Loucy (cell line): ENCODE measurements around the gene MICALL1.

Experiments used
- H2AFZ ChIP-seq: fragments of 200-600 bp; sonication (generic); 2 replicates; pipeline ENCODE4 v1.6.0; 2016; ENCODE audit warnings: antibody characterized with exemption, mild to moderate bottlenecking, low read length, moderate library complexity
- H3F3A ChIP-seq: fragments of 200-600 bp; 2 replicates; pipeline ENCODE4 v1.6.0; 2016; ENCODE audit warnings: antibody characterized with exemption, low read depth, mild to moderate bottlenecking
- H3K27me3 ChIP-seq: fragments of 200-600 bp; sonication (generic); 2 replicates; pipeline ENCODE4 v1.6.1; 2014; ENCODE audit warnings: low read length, mild to moderate bottlenecking; ENCODE audit not compliant: insufficient read depth, poor library complexity, severe bottlenecking
- H3K36me3 ChIP-seq: fragments of 200-600 bp; sonication (generic); 2 replicates; pipeline ENCODE4 v1.6.1; 2016; ENCODE audit warnings: low read length; ENCODE audit not compliant: insufficient read depth
- H3K4me1 ChIP-seq: fragments of 200-600 bp; sonication (generic); 2 replicates; pipeline ENCODE4 v1.5.1; 2014; ENCODE audit warnings: low read length, mild to moderate bottlenecking; ENCODE audit not compliant: insufficient read depth, poor library complexity, severe bottlenecking
- H3K4me2 ChIP-seq: fragments of 200-600 bp; sonication (generic); 2 replicates; pipeline ENCODE4 v1.6.0; 2014; ENCODE audit warnings: antibody characterized with exemption, low read length, low read depth, mild to moderate bottlenecking; ENCODE audit not compliant: poor library complexity, severe bottlenecking
- H3K4me3 ChIP-seq: fragments of 200-600 bp; sonication (generic); 2 replicates; pipeline ENCODE4 v1.5.1; 2014; ENCODE audit warnings: low read length, mild to moderate bottlenecking, mixed read lengths; ENCODE audit not compliant: poor library complexity, severe bottlenecking
- H3K79me2 ChIP-seq: fragments of 200-600 bp; sonication (generic); 2 replicates; pipeline ENCODE4 v1.6.1; 2014; ENCODE audit warnings: low read length; ENCODE audit not compliant: insufficient read depth
- H3K9ac ChIP-seq: fragments of 200-600 bp; sonication (generic); 2 replicates; pipeline ENCODE4 v1.6.0; 2014; ENCODE audit warnings: mild to moderate bottlenecking, low read depth, low read length, moderate library complexity; ENCODE audit not compliant: poor library complexity, severe bottlenecking
- H3K9me2 ChIP-seq: fragments of 200-600 bp; sonication (generic); replicated peaks from 2 replicates; pipeline ENCODE4 v1.6.1; 2016; ENCODE audit warnings: low read depth, low read length, mixed read lengths
- H3K9me3 ChIP-seq: fragments of 200-600 bp; sonication (generic); 2 replicates; pipeline ENCODE4 v1.6.1; 2014; ENCODE audit warnings: mild to moderate bottlenecking, antibody characterized with exemption, low read length, low read depth; ENCODE audit not compliant: insufficient read depth
- H4K20me1 ChIP-seq: fragments of 200-600 bp; sonication (generic); 2 replicates; pipeline ENCODE4 v1.6.0; 2014; ENCODE audit warnings: antibody characterized with exemption, low read length, mild to moderate bottlenecking; ENCODE audit not compliant: insufficient read depth, poor library complexity, severe bottlenecking
- CTCF ChIP-seq: fragments of 200-600 bp; sonication (generic); conservative IDR thresholded peaks from 2 replicates; pipeline ENCODE4 v1.5.1; 2014; ENCODE audit warnings: mild to moderate bottlenecking, antibody characterized with exemption, low read length
- EZH2phosphoT487 ChIP-seq: fragments of 200-600 bp; IDR thresholded peaks from 2 replicates; pipeline ENCODE4 v1.6.1; 2018; ENCODE audit warnings: antibody characterized with exemption, mild to moderate bottlenecking, moderate library complexity, borderline replicate concordance

The MICALL1 gene

GRCh38 chr22:37932401-37932800 lies 26.3 kb downstream of the MICALL1 start:
- H3F3A ChIP-seq = no peaks in the 10 kb centered on the region
- no peaks in the 10 kb centered on the region for H3K27me3 ChIP-seq
- H4K20me1 ChIP-seq = no peaks in the 10 kb centered on the region

GRCh38 chr22:37932821-37933578 lies 26.9 kb downstream of the MICALL1 start:
- Histone ChIP-seq H3K4me3 (no peak overlapping the region), H4K20me1 (no peaks in the 10 kb centered on the region), H3K79me2 (no peaks in the 10 kb centered on the region), H3K9me3 (no peaks in the 10 kb centered on the region), H3K4me2 (no peak overlapping the region), H3K9me2 (no peaks in the 10 kb centered on the region), H3K4me1 (peaks cover 3% of the 10 kb centered on the region), H3K9ac (no peak overlapping the region), H3K27me3 (no peaks in the 10 kb centered on the region), H3F3A (no peaks in the 10 kb centered on the region), H3K36me3 (peaks cover 16% of the 10 kb centered on the region; the same call in 1 of the 2 replicates), H2AFZ (no peak overlapping the region)
- TF ChIP-seq CTCF (no peak), EZH2phosphoT487 (no peak)

More at GRCh38 chr22:37932401-37932800, 26.3 kb downstream of the MICALL1 start:
- H3K79me2 ChIP-seq = no peaks in the 10 kb centered on the region
- no peaks in the 10 kb centered on the region for H3K9me3 ChIP-seq
- TF ChIP-seq EZH2phosphoT487 (no peak), CTCF (no peak)
- no peak overlapping the region for H3K9ac ChIP-seq
- H3K36me3 ChIP-seq = peaks cover 13% of the 10 kb centered on the region; the same call in 1 of the 2 replicates
- H3K9me2 ChIP-seq = no peaks in the 10 kb centered on the region
- H2AFZ ChIP-seq = no peak overlapping the region
- peaks cover 3% of the 10 kb centered on the region for H3K4me1 ChIP-seq
- H3K4me3 ChIP-seq = no peak overlapping the region
- no peak overlapping the region for H3K4me2 ChIP-seq

- no peak for TF ChIP-seq EZH2phosphoT487
- TF ChIP-seq CTCF = peak; percentile 89
- Histone ChIP-seq H3K9me3 (no peaks in the 10 kb centered on the region), H3K27me3 (no peaks in the 10 kb centered on the region), H3K9me2 (no peaks in the 10 kb centered on the region), H3K4me2 (peak overlapping the region; percentile 26), H3K4me1 (peaks cover 3% of the 10 kb centered on the region), H3F3A (no peaks in the 10 kb centered on the region), H3K79me2 (no peaks in the 10 kb centered on the region), H3K4me3 (no peak overlapping the region), H3K9ac (no peak overlapping the region), H3K36me3 (peaks cover 13% of the 10 kb centered on the region; the same call in 1 of the 2 replicates), H2AFZ (peak overlapping the region; percentile 6; the same call in 1 of the 2 replicates), H4K20me1 (no peaks in the 10 kb centered on the region)
Observed at GRCh38 chr22:37933711-37934376, 27.7 kb downstream of the MICALL1 start.
